ENCODE results near the gene MYBPH.

MYBPH gene

GRCh38 chr1:203129501-203130231 lies 46.0 kb downstream of the MYBPH start:
- DNase-seq (ENCODE audit: low read depth): no peak
- TF ChIP-seq MYC (IDR thresholded peaks at IDR 0.05; ENCODE audit: low read depth, low read length) (no peak), POLR2A (IDR thresholded peaks at IDR 0.05; ENCODE audit: extremely low read depth, insufficient read length) (no peak), CTCF (IDR thresholded peaks at IDR 0.05; ENCODE audit: low read depth, low read length) (no peak)
- TF ChIP-seq, protein P1, sequence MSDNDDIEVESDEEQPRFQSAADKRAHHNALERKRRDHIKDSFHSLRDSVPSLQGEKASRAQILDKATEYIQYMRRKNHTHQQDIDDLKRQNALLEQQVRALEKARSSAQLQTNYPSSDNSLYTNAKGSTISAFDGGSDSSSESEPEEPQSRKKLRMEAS (IDR thresholded peaks at IDR 0.05; ENCODE audit: low read depth, low read length): no peak
- H3K4me3 ChIP-seq (ENCODE audit: low read depth, low read length): no peak overlapping the region

- TF ChIP-seq MYC (IDR thresholded peaks at IDR 0.05; ENCODE audit: low read depth, low read length) (no peak), CTCF (IDR thresholded peaks at IDR 0.05; ENCODE audit: low read depth, low read length) (no peak), POLR2A (IDR thresholded peaks at IDR 0.05; ENCODE audit: extremely low read depth, insufficient read length) (no peak)
- TF ChIP-seq, protein P1 (IDR thresholded peaks at IDR 0.05; ENCODE audit: low read depth, low read length): no peak
- DNase-seq (ENCODE audit: low read depth): no peak
- H3K4me3 ChIP-seq (ENCODE audit: low read depth, low read length): no peak overlapping the region
These were observed 46.7 kb downstream of the MYBPH start for GRCh38 chr1:203128716-203129500.

- no peak overlapping the region for H3K4me3 ChIP-seq (ENCODE audit: low read depth, low read length)
- TF ChIP-seq MYC (IDR thresholded peaks at IDR 0.05; ENCODE audit: low read depth, low read length): no peak
- TF ChIP-seq CTCF (IDR thresholded peaks at IDR 0.05; ENCODE audit: low read depth, low read length): no peak
- TF ChIP-seq, protein P1 (IDR thresholded peaks at IDR 0.05; ENCODE audit: low read depth, low read length): no peak
- no peak for TF ChIP-seq POLR2A (IDR thresholded peaks at IDR 0.05; ENCODE audit: extremely low read depth, insufficient read length)
- no peak for DNase-seq (ENCODE audit: low read depth)
These were observed 47.3 kb downstream of the MYBPH start for GRCh38 chr1:203128431-203128715.

DNA sequence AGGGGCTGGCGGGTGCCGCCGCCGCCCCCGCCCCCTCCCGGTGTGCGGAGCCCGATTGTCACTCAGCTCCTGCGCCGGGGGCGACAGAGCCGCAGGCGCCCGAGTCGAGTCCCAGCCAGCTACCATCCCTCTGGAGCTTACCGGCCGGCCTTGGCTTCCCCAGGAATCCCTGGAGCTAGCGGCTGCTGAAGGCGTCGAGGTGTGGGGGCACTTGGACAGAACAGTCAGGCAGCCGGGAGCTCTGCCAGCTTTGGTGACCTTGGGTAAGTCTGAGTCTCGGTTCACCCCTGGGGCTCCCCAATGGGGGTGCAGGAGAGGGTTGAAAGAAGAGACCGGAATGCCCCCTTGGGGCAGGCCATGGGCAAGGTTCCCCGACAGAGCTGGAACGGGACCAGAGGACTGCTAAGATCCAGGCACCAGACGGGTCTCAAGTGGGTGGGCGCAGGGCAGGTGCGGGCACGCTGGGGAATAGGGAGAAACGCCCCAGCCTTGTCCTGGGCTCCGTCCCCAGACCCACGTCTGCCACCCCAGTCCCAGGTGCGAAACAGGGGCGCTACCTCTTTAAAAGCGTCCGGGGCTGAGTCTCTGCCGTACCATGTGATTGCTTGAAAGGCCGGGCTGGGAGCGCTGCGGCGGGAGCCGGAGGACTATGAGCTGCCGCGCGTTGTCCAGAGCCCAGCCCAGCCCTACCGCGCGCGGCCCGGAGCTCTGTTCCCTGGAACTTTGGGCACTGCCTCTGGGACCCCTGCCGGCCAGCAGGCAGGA lies 47.8 kb downstream of the MYBPH start, which contains the start of gene ADORA1:
TSS of gene ADORA1 (plus strand) at position 61 of the 765 bp plus-strand sequence. CDS start 1,116 bp downstream, outside the sequence.
- DNase-seq (ENCODE audit: low read depth): peak; percentile 47
- no peak within 1 kb of the TSS for H3K4me3 ChIP-seq (ENCODE audit: low read depth, low read length)
- TF ChIP-seq CTCF (IDR thresholded peaks at IDR 0.05; ENCODE audit: low read depth, low read length) (no peak), MYC (IDR thresholded peaks at IDR 0.05; ENCODE audit: low read depth, low read length) (no peak), POLR2A (IDR thresholded peaks at IDR 0.05; ENCODE audit: extremely low read depth, insufficient read length) (no peak)
- TF ChIP-seq, protein P1 (IDR thresholded peaks at IDR 0.05; ENCODE audit: low read depth, low read length): no peak

- DNase-seq (ENCODE audit: low read depth): no peak
- TF ChIP-seq CTCF (IDR thresholded peaks at IDR 0.05; ENCODE audit: low read depth, low read length) (no peak), MYC (IDR thresholded peaks at IDR 0.05; ENCODE audit: low read depth, low read length) (no peak), POLR2A (IDR thresholded peaks at IDR 0.05; ENCODE audit: extremely low read depth, insufficient read length) (no peak)
- TF ChIP-seq, protein P1 (IDR thresholded peaks at IDR 0.05; ENCODE audit: low read depth, low read length): no peak
- no peak overlapping the region for H3K4me3 ChIP-seq (ENCODE audit: low read depth, low read length)
These were observed 48.6 kb downstream of the MYBPH start for GRCh38 chr1:203126866-203127665.
